Measurements from ENCODE around the gene ADCYAP1. TPM values are rescaled to one million over a fixed set of nuclear protein-coding genes. Genes with fewer than 3 reads are reported as not detected.
A peak's percentile ranks its signal among the peaks of the same experiment; 100 is the strongest.
"Not testable (repeated sequence)": the region's sequence is repeated elsewhere in the genome, so short reads cannot be mapped to it uniquely, and the experiment has no call there.

The ADCYAP1 gene
- polyA plus RNA-seq (2011; rRNA removed) (not detected in 2 replicates), polyA minus RNA-seq (2011; rRNA and poly(A)+ RNA removed) (not detected in 2 replicates)

- TF ChIP-seq CTCF (IDR thresholded peaks at IDR 0.05; ENCODE audit: low read depth, low read length): no peak
- Histone ChIP-seq H3K27me3 (ENCODE audit: control insufficient read depth, insufficient read depth, low read length) (peaks cover 64% of the 10 kb centered on the region), H3K4me3 (ENCODE audit: low read depth, low read length) (no peak within 1 kb of the TSS), H3K9me3 (ENCODE audit: control insufficient read depth, insufficient read depth, low read length) (peaks cover 9% of the 10 kb centered on the region; the same call in 1 of the 2 replicates), H3K27ac (ENCODE audit: low read depth, low read length) (no peak within 1 kb of the TSS)
- POLR2A ChIA-PET: no interaction called here
- CTCF ChIA-PET: no interaction called here
- DNase-seq (ENCODE audit: low read depth, low spot score): no peak
These were observed at the start of gene ADCYAP1 for GRCh38 chr18:904218-905090. Gene ADCYAP1, plus strand, starts transcription at chr18:904871. Its CDS starts 516 bp downstream, at chr18:905387.

- CTCF ChIA-PET: interaction anchor here (1.5 kb wide), 1 partner anchor 27 kb away, joined by 5 read pairs; no protein-coding TSS in a partner anchor
- Histone ChIP-seq H3K27ac (ENCODE audit: low read depth, low read length) (no peak overlapping the region), H3K9me3 (ENCODE audit: control insufficient read depth, insufficient read depth, low read length) (no peaks in the 10 kb centered on the region), H3K27me3 (ENCODE audit: control insufficient read depth, insufficient read depth, low read length) (peaks cover 2% of the 10 kb centered on the region), H3K4me3 (ENCODE audit: low read depth, low read length) (no peak overlapping the region)
- TF ChIP-seq CTCF (IDR thresholded peaks at IDR 0.05; ENCODE audit: low read depth, low read length): no peak
- DNase-seq (ENCODE audit: low read depth, low spot score): no peak
- POLR2A ChIA-PET: no interaction called here
These were observed 46.7 kb upstream of the ADCYAP1 start for GRCh38 chr18:857986-858385.

- ChIA-PET POLR2A (no interaction called here), CTCF (interaction anchor here (0.5 to 1.8 kb wide), 14 partner anchors 9 to 1683 kb away, joined by 3 to 25 read pairs (median 4); no protein-coding TSS in a partner anchor)
- no peaks in the 10 kb centered on the region for H3K9me3 ChIP-seq (ENCODE audit: control insufficient read depth, insufficient read depth, low read length)
- no peak overlapping the region for H3K4me3 ChIP-seq (ENCODE audit: low read depth, low read length)
- DNase-seq (ENCODE audit: low read depth, low spot score): peak; percentile 39
- H3K27me3 ChIP-seq (ENCODE audit: control insufficient read depth, insufficient read depth, low read length): peaks cover 7% of the 10 kb centered on the region
- TF ChIP-seq CTCF (IDR thresholded peaks at IDR 0.05; ENCODE audit: low read depth, low read length): peak; percentile 100
- no peak overlapping the region for H3K27ac ChIP-seq (ENCODE audit: low read depth, low read length)
These were observed 39.8 kb upstream of the ADCYAP1 start for GRCh38 chr18:864872-865273.

- Histone ChIP-seq H3K27me3 (ENCODE audit: control insufficient read depth, insufficient read depth, low read length) (peaks cover 5% of the 10 kb centered on the region), H3K4me3 (ENCODE audit: low read depth, low read length) (no peak overlapping the region), H3K9me3 (ENCODE audit: control insufficient read depth, insufficient read depth, low read length) (no peaks in the 10 kb centered on the region), H3K27ac (ENCODE audit: low read depth, low read length) (no peak overlapping the region)
- TF ChIP-seq CTCF (IDR thresholded peaks at IDR 0.05; ENCODE audit: low read depth, low read length): no peak
- ChIA-PET CTCF (interaction anchor here (1.5 kb wide), 1 partner anchor 95 kb away, joined by 8 read pairs; no protein-coding TSS in a partner anchor), POLR2A (interaction anchor here (0.7 to 0.8 kb wide), 2 partner anchors 12 to 605 kb away, joined by 3 to 5 read pairs; no protein-coding TSS in a partner anchor)
- no peak for DNase-seq (ENCODE audit: low read depth, low spot score)
These were observed 37.4 kb upstream of the ADCYAP1 start for GRCh38 chr18:867257-867656.

GRCh38 chr18:873426-873825, 31.2 kb upstream of the ADCYAP1 start:
- H3K9me3 ChIP-seq (ENCODE audit: control insufficient read depth, insufficient read depth, low read length); H3K4me3 ChIP-seq (ENCODE audit: low read depth, low read length); H3K27me3 ChIP-seq (ENCODE audit: control insufficient read depth, insufficient read depth, low read length); DNase-seq (ENCODE audit: low read depth, low spot score); H3K27ac ChIP-seq (ENCODE audit: low read depth, low read length); CTCF ChIA-PET; POLR2A ChIA-PET: not testable (repeated sequence)
